Omental fat pad (tissue), 4 donors: ENCODE data around the gene SCAPER. TPM values are rescaled to one million over a fixed set of nuclear protein-coding genes. Genes with fewer than 3 reads are reported as not detected.
"Not testable (repeated sequence)": the region's sequence is repeated elsewhere in the genome, so short reads cannot be mapped to it uniquely, and the experiment has no call there.

Source experiments
- ATAC-seq: fragments of 150-250 bp; one replicate; pipeline ENCODE4 v1.9.1; 2016; ENCODE audit warnings: mild to moderate bottlenecking, moderate library complexity; ENCODE audit not compliant: low FRiP score
- DNase-seq: peaks from one replicate; pipeline ENCODE4 v3.0.0-alpha.2; 2019; ENCODE audit warnings: low spot score
- CTCF ChIP-seq, 3 donors: fragments of 450-650 bp; IDR thresholded peaks; one replicate each; pipeline ENCODE4 v1.5.1; 2016 to 2017; ENCODE audit warnings: antibody characterized with exemption in 3 of 3, mild to moderate bottlenecking in 3 of 3, moderate library complexity in 2 of 3
- total RNA-seq, 4 donors: library from RNA; depleted of rRNA; stranded (reverse); fragments of >200 nt; gene quantifications; one replicate each; pipeline ENCODE4 v1.1.0, GENCODE V29; 2016

Gene SCAPER
- total RNA-seq, 4 donors from 2014 or later = 11.2 to 33.4 (median 22.6) TPM

- no peak for TF ChIP-seq CTCF (IDR thresholded peaks at IDR 0.05)
- no peak for ATAC-seq
- no peak for DNase-seq
These were observed 7.3 kb upstream of the SCAPER start for GRCh38 chr15:76912430-76912829.

- DNase-seq = no peak
- no peak for TF ChIP-seq CTCF (IDR thresholded peaks at IDR 0.05)
- no peak for ATAC-seq
These were observed 715 bp upstream of the SCAPER start for GRCh38 chr15:76905855-76906254.

GRCh38 chr15:76904461-76905012, 603 bp downstream of the SCAPER start:
- DNase-seq (no peak), ATAC-seq (peak; percentile 51)
- no peak for TF ChIP-seq CTCF (IDR thresholded peaks at IDR 0.05)

GRCh38 chr15:76903251-76903681, 1.9 kb downstream of the SCAPER start:
- ATAC-seq (no peak), DNase-seq (no peak)
- TF ChIP-seq CTCF (IDR thresholded peaks at IDR 0.05) = no peak

- no peak for DNase-seq
- TF ChIP-seq CTCF (IDR thresholded peaks at IDR 0.05) = no peak
- no peak for ATAC-seq
These were observed 3.2 kb downstream of the SCAPER start for GRCh38 chr15:76901965-76902364.

- ATAC-seq, DNase-seq: not testable (repeated sequence)
These were observed 5.2 kb downstream of the SCAPER start for GRCh38 chr15:76899931-76900310.

- ATAC-seq, DNase-seq: not testable (repeated sequence)
These were observed 5.8 kb downstream of the SCAPER start for GRCh38 chr15:76899176-76899930.

- DNase-seq = no peak
- no peak for TF ChIP-seq CTCF (IDR thresholded peaks at IDR 0.05)
- ATAC-seq = no peak
These were observed 7.0 kb downstream of the SCAPER start for GRCh38 chr15:76898102-76898501.
